PFSK-1 (cell line): ENCODE data around the gene PDE3B.

Source experiments
- FOXP2 ChIP-seq: optimal IDR thresholded peaks from 2 replicates; pipeline ENCODE3; 2011; ENCODE audit warnings: borderline replicate concordance, control low read depth, inconsistent platforms; ENCODE audit not compliant: insufficient read depth; ENCODE audit errors: extremely low read length, extremely low read depth
- POLR2AphosphoS5 ChIP-seq: IDR thresholded peaks from 2 replicates; pipeline ENCODE4 v1.6.1; 2012; ENCODE audit warnings: low read depth, mild to moderate bottlenecking, control low read depth, low read length, moderate library complexity
- SIN3A ChIP-seq: IDR thresholded peaks from 2 replicates; pipeline ENCODE4 v1.6.1; 2012; ENCODE audit warnings: mild to moderate bottlenecking, low read length, moderate library complexity, borderline replicate concordance; ENCODE audit not compliant: insufficient read depth
- TAF1 ChIP-seq: IDR thresholded peaks from 2 replicates; pipeline ENCODE4 v1.6.1; 2012; ENCODE audit warnings: low read length, control low read depth, borderline replicate concordance; ENCODE audit not compliant: insufficient read depth
- TF ChIP-seq, protein P1 (sequence below), 2 experiments: IDR thresholded peaks; 2 replicates each; pipeline versions ENCODE4 v1.6.1 to v1.8.0; 2011 to 2012; ENCODE audit warnings: low read depth in 2 of 2, low read length in 2 of 2, control low read depth in 1 of 2, inconsistent platforms in 1 of 2, mild to moderate bottlenecking in 1 of 2, moderate library complexity in 1 of 2; ENCODE audit not compliant: insufficient read depth in 1 of 2

PDE3B gene

DNA sequence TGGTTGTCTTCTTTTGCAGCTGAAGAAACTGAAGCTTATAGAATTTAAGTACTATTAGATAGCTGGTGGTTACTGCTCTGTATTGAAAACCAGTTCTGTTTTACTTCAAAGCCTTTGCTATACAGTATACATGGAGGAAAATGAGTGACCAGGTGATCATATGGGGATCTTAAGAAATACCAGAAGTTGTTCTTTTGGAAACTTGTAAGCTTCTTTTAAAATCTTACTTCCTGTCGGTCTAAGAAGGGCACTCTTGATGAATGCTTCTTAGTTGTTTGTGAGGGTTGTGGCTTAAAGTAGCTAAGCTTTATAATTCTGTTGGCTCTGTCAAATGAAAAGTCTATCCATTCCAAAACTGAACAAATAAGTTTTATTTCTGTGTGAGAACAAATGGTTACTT, 55.2 kb downstream of the PDE3B start:
- TF ChIP-seq POLR2AphosphoS5 (no peak), FOXP2 (no peak), SIN3A (no peak), TAF1 (no peak)
- TF ChIP-seq, protein P1, sequence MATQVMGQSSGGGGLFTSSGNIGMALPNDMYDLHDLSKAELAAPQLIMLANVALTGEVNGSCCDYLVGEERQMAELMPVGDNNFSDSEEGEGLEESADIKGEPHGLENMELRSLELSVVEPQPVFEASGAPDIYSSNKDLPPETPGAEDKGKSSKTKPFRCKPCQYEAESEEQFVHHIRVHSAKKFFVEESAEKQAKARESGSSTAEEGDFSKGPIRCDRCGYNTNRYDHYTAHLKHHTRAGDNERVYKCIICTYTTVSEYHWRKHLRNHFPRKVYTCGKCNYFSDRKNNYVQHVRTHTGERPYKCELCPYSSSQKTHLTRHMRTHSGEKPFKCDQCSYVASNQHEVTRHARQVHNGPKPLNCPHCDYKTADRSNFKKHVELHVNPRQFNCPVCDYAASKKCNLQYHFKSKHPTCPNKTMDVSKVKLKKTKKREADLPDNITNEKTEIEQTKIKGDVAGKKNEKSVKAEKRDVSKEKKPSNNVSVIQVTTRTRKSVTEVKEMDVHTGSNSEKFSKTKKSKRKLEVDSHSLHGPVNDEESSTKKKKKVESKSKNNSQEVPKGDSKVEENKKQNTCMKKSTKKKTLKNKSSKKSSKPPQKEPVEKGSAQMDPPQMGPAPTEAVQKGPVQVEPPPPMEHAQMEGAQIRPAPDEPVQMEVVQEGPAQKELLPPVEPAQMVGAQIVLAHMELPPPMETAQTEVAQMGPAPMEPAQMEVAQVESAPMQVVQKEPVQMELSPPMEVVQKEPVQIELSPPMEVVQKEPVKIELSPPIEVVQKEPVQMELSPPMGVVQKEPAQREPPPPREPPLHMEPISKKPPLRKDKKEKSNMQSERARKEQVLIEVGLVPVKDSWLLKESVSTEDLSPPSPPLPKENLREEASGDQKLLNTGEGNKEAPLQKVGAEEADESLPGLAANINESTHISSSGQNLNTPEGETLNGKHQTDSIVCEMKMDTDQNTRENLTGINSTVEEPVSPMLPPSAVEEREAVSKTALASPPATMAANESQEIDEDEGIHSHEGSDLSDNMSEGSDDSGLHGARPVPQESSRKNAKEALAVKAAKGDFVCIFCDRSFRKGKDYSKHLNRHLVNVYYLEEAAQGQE (IDR thresholded peaks at IDR 0.05; ENCODE audit: insufficient read depth in 1 of 2, low read depth in 2 of 2, low read length in 2 of 2): no peak

DNA sequence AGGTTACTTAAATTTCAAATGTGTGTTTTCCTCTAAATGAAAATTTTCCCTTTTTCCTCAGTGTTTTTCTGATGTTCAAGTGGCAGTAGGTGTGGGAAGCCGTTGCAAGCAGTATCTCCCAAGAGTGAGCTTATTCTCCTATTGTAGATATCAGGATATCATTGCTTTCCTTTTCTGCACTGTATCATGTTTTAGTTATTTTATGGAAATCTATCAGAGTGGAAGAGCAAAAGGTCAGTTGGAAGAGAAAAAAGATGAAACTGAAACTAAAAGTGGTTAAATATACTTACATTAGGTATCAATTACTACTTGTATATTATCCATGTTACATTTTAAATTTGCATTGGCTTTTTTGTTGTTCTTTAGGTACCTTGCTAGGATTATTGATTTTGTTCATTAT, 57.0 kb downstream of the PDE3B start:
- TF ChIP-seq FOXP2 (no peak), TAF1 (no peak), SIN3A (no peak), POLR2AphosphoS5 (no peak)
- TF ChIP-seq, protein P1 (IDR thresholded peaks at IDR 0.05; ENCODE audit: insufficient read depth in 1 of 2, low read depth in 2 of 2, low read length in 2 of 2): no peak

DNA sequence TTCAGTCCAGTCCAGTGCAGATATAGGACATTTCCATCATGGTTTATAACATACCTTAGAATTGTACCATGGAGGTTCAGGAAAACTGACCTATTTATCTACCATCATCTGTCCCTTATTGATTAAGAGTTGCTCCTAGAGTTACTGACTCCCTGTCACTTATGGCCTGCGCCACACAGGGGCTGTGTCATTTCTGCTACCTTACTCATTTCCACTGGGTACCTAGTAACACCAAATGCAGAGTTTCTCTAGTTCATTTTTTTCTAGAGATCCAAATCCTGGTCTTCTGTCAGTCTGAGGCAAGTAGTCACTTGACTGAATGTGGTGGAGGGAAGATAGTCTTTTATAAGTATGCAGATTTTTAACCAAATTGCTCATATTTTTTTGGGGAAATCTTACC, 59.2 kb downstream of the PDE3B start:
- no peak for TF ChIP-seq SIN3A
- TF ChIP-seq POLR2AphosphoS5: no peak
- TF ChIP-seq, protein P1 (IDR thresholded peaks at IDR 0.05; ENCODE audit: insufficient read depth in 1 of 2, low read depth in 2 of 2, low read length in 2 of 2): no peak
- no peak for TF ChIP-seq FOXP2
- TF ChIP-seq TAF1: no peak

DNA sequence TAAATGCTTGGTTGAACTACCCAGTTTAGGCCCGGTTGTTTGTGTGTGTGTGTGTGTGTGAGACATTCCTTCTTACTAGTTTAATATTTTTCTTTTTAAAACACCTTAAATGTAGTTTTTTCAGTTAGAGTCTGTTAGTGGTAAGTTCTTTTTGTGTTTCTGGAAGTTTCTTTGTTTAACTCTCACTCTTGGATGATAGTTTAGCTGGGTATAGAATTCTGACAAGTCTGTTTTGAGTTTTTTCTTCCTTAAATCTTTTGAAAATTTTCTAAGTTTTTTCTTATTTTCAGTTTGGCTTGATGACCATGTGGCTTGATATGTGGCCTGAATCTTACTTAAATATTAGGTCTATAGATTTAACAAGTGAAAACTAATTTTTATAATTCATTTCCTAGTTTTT, 60.1 kb downstream of the PDE3B start:
- TF ChIP-seq SIN3A: no peak
- TF ChIP-seq, protein P1 (IDR thresholded peaks at IDR 0.05; ENCODE audit: insufficient read depth in 1 of 2, low read depth in 2 of 2, low read length in 2 of 2): no peak
- no peak for TF ChIP-seq POLR2AphosphoS5
- TF ChIP-seq FOXP2: no peak
- TF ChIP-seq TAF1: no peak

DNA sequence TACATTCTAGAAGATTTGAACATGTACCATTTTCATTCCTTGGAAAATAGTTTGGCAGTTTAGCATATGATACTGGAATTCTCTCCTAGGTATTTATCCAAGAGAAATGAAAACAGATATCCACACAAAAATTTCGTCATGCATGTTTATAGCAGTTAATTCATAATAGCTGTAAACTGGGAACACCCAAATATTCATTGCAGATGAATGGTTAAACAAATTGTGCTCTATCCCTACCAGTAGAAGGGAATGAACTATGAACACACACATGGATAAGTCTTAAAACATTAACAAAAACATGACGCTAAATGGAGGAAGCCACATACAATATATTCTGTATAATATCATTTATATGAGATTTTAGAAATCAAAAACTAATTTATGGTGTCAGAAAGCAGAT, 61.5 kb downstream of the PDE3B start:
- TF ChIP-seq SIN3A (no peak), POLR2AphosphoS5 (no peak), TAF1 (no peak), FOXP2 (no peak)
- TF ChIP-seq, protein P1 (IDR thresholded peaks at IDR 0.05; ENCODE audit: insufficient read depth in 1 of 2, low read depth in 2 of 2, low read length in 2 of 2): no peak
